ENCODE results near the gene FCHO1. TPM values are rescaled to one million over a fixed set of nuclear protein-coding genes. Genes with fewer than 3 reads are reported as not detected.

Gene FCHO1
- total RNA-seq, 4 donors from 2014 or later, result 0.60 to 26.9 (median 3.8) TPM

- 38 to 43% methylated on average over 1 of the region's 1 CpG for WGBS, 2 donors (ENCODE audit: low coverage in 1 of 2)
- H3K36me3 ChIP-seq, result no peaks in the 10 kb centered on the region
- H3K4me1 ChIP-seq, result peaks cover 6 to 16% (median 10%) of the 10 kb centered on the region in 4 donors
- in situ Hi-C loops (cut with MboI; ENCODE audit: low pct_ligation_motif_present in 1 of 4, low pct_unique_long_range_greater_than_20kb in 1 of 4, low sequenced_read_pairs in 3 of 4), result loop anchor here in 1 of 4 donors (10.0 kb wide), 1 partner anchor 63 kb away; no protein-coding TSS in a partner anchor
- TF ChIP-seq POLR2A (IDR thresholded peaks at IDR 0.05) (no peak), CTCF (IDR thresholded peaks at IDR 0.05) (no peak), EP300 (IDR thresholded peaks at IDR 0.05; ENCODE audit: low read depth) (no peak), POLR2AphosphoS5 (IDR thresholded peaks at IDR 0.05) (no peak)
- H3K4me3 ChIP-seq, result no peak overlapping the region
- H3K9me3 ChIP-seq, result no peaks in the 10 kb centered on the region
- H3K27ac ChIP-seq, result no peak overlapping the region
- H3K27me3 ChIP-seq, result no peaks in the 10 kb centered on the region
- intact Hi-C loops (cut with DNase I; ENCODE audit: low total_unique reads), result loop anchor here (5.0 kb wide), 1 partner anchor 65 kb away; no protein-coding TSS in a partner anchor
- no peak for DNase-seq
Observed at GRCh38 chr19:17767559-17767958, 16.3 kb downstream of the FCHO1 start.

GRCh38 chr19:17770613-17771012 lies 19.3 kb downstream of the FCHO1 start:
- H3K4me1 ChIP-seq, result peaks cover 6 to 12% (median 9%) of the 10 kb centered on the region in 4 donors
- H3K36me3 ChIP-seq, result no peaks in the 10 kb centered on the region
- no peak for TF ChIP-seq EP300 (IDR thresholded peaks at IDR 0.05; ENCODE audit: low read depth)
- no peak for TF ChIP-seq CTCF (IDR thresholded peaks at IDR 0.05)
- no peak for TF ChIP-seq POLR2AphosphoS5 (IDR thresholded peaks at IDR 0.05)
- TF ChIP-seq POLR2A (IDR thresholded peaks at IDR 0.05), result no peak
- in situ Hi-C loops (cut with MboI; ENCODE audit: low pct_ligation_motif_present in 1 of 4, low pct_unique_long_range_greater_than_20kb in 1 of 4, low sequenced_read_pairs in 3 of 4) (loop anchor here in 1 of 4 donors (10.0 kb wide), 1 partner anchor 66 kb away; no protein-coding TSS in a partner anchor), intact Hi-C loops (cut with DNase I; ENCODE audit: low total_unique reads) (no loop called here)
- H3K27me3 ChIP-seq, result no peaks in the 10 kb centered on the region
- no peak for DNase-seq
- 83 to 96% methylated on average over 5 to 13 of the region's 13 CpGs for WGBS, 2 donors (ENCODE audit: low coverage in 1 of 2)
- no peaks in the 10 kb centered on the region for H3K9me3 ChIP-seq
- H3K27ac ChIP-seq, result no peak overlapping the region
- no peak overlapping the region for H3K4me3 ChIP-seq

- intact Hi-C loops (cut with DNase I; ENCODE audit: low total_unique reads), result no loop called here
- WGBS, 2 donors (ENCODE audit: low coverage in 1 of 2), result 98% methylated on average over 4 of the region's 4 CpGs; no CpG with 5 or more reads in 1 of the 2 donors
Observed at GRCh38 chr19:17772172-17772571, 20.9 kb downstream of the FCHO1 start.

More at GRCh38 chr19:17772172-17772571, 20.9 kb downstream of the FCHO1 start:
- in situ Hi-C loops (cut with MboI; ENCODE audit: low pct_ligation_motif_present in 1 of 4, low pct_unique_long_range_greater_than_20kb in 1 of 4, low sequenced_read_pairs in 3 of 4), result loop anchor here in 1 of 4 donors (10.0 kb wide), 1 partner anchor 67 kb away; no protein-coding TSS in a partner anchor
- TF ChIP-seq EP300 (IDR thresholded peaks at IDR 0.05; ENCODE audit: low read depth) (no peak), CTCF (IDR thresholded peaks at IDR 0.05) (no peak), POLR2AphosphoS5 (IDR thresholded peaks at IDR 0.05) (no peak), POLR2A (IDR thresholded peaks at IDR 0.05) (no peak)
- no peaks in the 10 kb centered on the region for H3K9me3 ChIP-seq
- no peak overlapping the region for H3K4me3 ChIP-seq
- no peaks in the 10 kb centered on the region for H3K36me3 ChIP-seq
- no peaks in the 10 kb centered on the region for H3K4me1 ChIP-seq
- no peak for DNase-seq
- H3K27me3 ChIP-seq, result no peaks in the 10 kb centered on the region
- no peak overlapping the region for H3K27ac ChIP-seq

Measured in transverse colon (tissue), 4 donors.